DOHH2 (cell line): ENCODE data around the gene GRID1.

ENCODE experiments used
- H3F3A ChIP-seq: fragments of 200-600 bp; sonication (generic), shearing (Covaris generic); 2 replicates; pipeline ENCODE4 v1.6.0; 2016; ENCODE audit warnings: antibody characterized with exemption, mild to moderate bottlenecking; ENCODE audit not compliant: control insufficient read depth, insufficient read depth
- H3K27ac ChIP-seq: fragments of 200-600 bp; sonication (generic); 2 replicates; pipeline ENCODE4 v1.5.1; 2014; ENCODE audit warnings: low read depth, mild to moderate bottlenecking, low read length, moderate library complexity
- H3K27me3 ChIP-seq: fragments of 200-600 bp; sonication (generic); 2 replicates; pipeline ENCODE4 v1.6.1; 2014; ENCODE audit warnings: mild to moderate bottlenecking, low read length, mixed read lengths; ENCODE audit not compliant: control insufficient read depth
- H3K36me3 ChIP-seq: fragments of 200-600 bp; sonication (generic); 2 replicates; pipeline ENCODE4 v1.6.1; 2014; ENCODE audit warnings: mild to moderate bottlenecking, low read length, moderate library complexity, mixed read lengths; ENCODE audit not compliant: control insufficient read depth
- H3K4me1 ChIP-seq: fragments of 200-600 bp; sonication (generic); 2 replicates; pipeline ENCODE4 v1.6.1; 2014; ENCODE audit warnings: mild to moderate bottlenecking, low read length, mixed read lengths; ENCODE audit not compliant: control insufficient read depth
- H3K4me2 ChIP-seq: fragments of 200-600 bp; sonication (generic); 2 replicates; pipeline ENCODE4 v1.6.0; 2014; ENCODE audit warnings: mild to moderate bottlenecking, low read length, moderate library complexity
- H3K4me3 ChIP-seq: fragments of 200-600 bp; sonication (generic); 2 replicates; pipeline ENCODE4 v1.5.1; 2014; ENCODE audit warnings: mild to moderate bottlenecking, low read length, mixed read lengths
- H3K79me2 ChIP-seq: fragments of 200-600 bp; sonication (generic); 2 replicates; pipeline ENCODE4 v1.6.1; 2014; ENCODE audit warnings: mild to moderate bottlenecking, low read length, mixed read lengths; ENCODE audit not compliant: control insufficient read depth
- H3K9me2 ChIP-seq: fragments of 200-600 bp; sonication (generic); replicated peaks from 2 replicates; pipeline ENCODE4 v1.6.1; 2014; ENCODE audit warnings: mild to moderate bottlenecking, low read length, mixed read lengths; ENCODE audit not compliant: control insufficient read depth
- H3K9me3 ChIP-seq: fragments of 200-600 bp; sonication (generic); 2 replicates; pipeline ENCODE4 v1.6.1; 2014; ENCODE audit warnings: antibody characterized with exemption, low read length, mixed read lengths; ENCODE audit not compliant: control insufficient read depth, insufficient read depth
- H4K20me1 ChIP-seq: fragments of 200-600 bp; sonication (generic); 2 replicates; pipeline ENCODE4 v1.6.0; 2014; ENCODE audit warnings: low read depth, mild to moderate bottlenecking, antibody characterized with exemption, low read length, moderate library complexity; ENCODE audit not compliant: control insufficient read depth, insufficient read depth
- CTCF ChIP-seq: fragments of 200-600 bp; sonication (generic); IDR thresholded peaks from one replicate; pipeline ENCODE4 v1.5.1; 2014; ENCODE audit warnings: antibody characterized with exemption, mild to moderate bottlenecking, low read depth, low read length; ENCODE audit not compliant: poor library complexity, severe bottlenecking
- EZH2phosphoT487 ChIP-seq: fragments of 200-600 bp; sonication (generic); IDR thresholded peaks from 2 replicates; pipeline ENCODE4 v1.6.1; 2017; ENCODE audit warnings: borderline replicate concordance, mild to moderate bottlenecking, antibody characterized with exemption, low read length, moderate library complexity, mixed read lengths

The GRID1 gene

DNA sequence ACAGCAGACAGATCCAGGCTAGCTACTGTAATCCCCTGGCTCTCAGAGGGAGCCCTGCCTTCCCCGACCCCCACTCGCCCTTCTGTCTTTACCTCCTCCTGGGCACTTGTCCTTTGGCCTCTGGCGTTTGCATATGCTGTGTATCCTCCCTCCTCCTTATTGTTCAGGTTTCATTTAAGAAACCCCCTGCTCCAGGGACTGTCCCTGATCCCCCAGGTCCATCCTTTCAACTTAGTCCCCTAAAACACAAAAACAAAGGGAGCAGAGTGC lies 25.7 kb downstream of the GRID1 start:
- H3F3A ChIP-seq, result no peaks in the 10 kb centered on the region
- H3K9me3 ChIP-seq, result peaks cover 3% of the 10 kb centered on the region; the same call in 1 of the 2 replicates
- H3K27ac ChIP-seq, result no peak overlapping the region
- no peaks in the 10 kb centered on the region for H3K9me2 ChIP-seq
- H3K79me2 ChIP-seq, result no peaks in the 10 kb centered on the region
- no peaks in the 10 kb centered on the region for H3K27me3 ChIP-seq
- TF ChIP-seq CTCF (no peak), EZH2phosphoT487 (no peak)
- no peaks in the 10 kb centered on the region for H3K4me1 ChIP-seq
- no peak overlapping the region for H3K4me2 ChIP-seq
- no peaks in the 10 kb centered on the region for H4K20me1 ChIP-seq
- H3K4me3 ChIP-seq, result no peak overlapping the region
- H3K36me3 ChIP-seq, result no peaks in the 10 kb centered on the region

GRCh38 chr10:86340176-86340990 lies 26.2 kb downstream of the GRID1 start:
- no peak overlapping the region for H3K4me2 ChIP-seq
- H3K9me3 ChIP-seq, result peaks cover 3% of the 10 kb centered on the region; the same call in 1 of the 2 replicates
- H3K9me2 ChIP-seq, result no peaks in the 10 kb centered on the region
- no peaks in the 10 kb centered on the region; the same call in 1 of the 2 replicates for H3K27me3 ChIP-seq
- no peaks in the 10 kb centered on the region for H3K4me1 ChIP-seq
- H3K79me2 ChIP-seq, result no peaks in the 10 kb centered on the region
- no peak overlapping the region for H3K27ac ChIP-seq
- no peaks in the 10 kb centered on the region for H4K20me1 ChIP-seq
- no peaks in the 10 kb centered on the region for H3F3A ChIP-seq
- H3K36me3 ChIP-seq, result no peaks in the 10 kb centered on the region
- no peak for TF ChIP-seq EZH2phosphoT487
- no peak for TF ChIP-seq CTCF
- H3K4me3 ChIP-seq, result no peak overlapping the region

- peaks cover 3% of the 10 kb centered on the region; the same call in 1 of the 2 replicates for H3K9me3 ChIP-seq
- H3K4me3 ChIP-seq, result no peak overlapping the region
- H3K79me2 ChIP-seq, result no peaks in the 10 kb centered on the region
- no peaks in the 10 kb centered on the region; the same call in 1 of the 2 replicates for H4K20me1 ChIP-seq
- H3F3A ChIP-seq, result no peaks in the 10 kb centered on the region
- no peaks in the 10 kb centered on the region for H3K36me3 ChIP-seq
- H3K27ac ChIP-seq, result no peak overlapping the region
- no peaks in the 10 kb centered on the region for H3K9me2 ChIP-seq
- H3K4me2 ChIP-seq, result no peak overlapping the region
- no peak for TF ChIP-seq EZH2phosphoT487
- no peak for TF ChIP-seq CTCF
- H3K4me1 ChIP-seq, result no peaks in the 10 kb centered on the region
- no peaks in the 10 kb centered on the region; the same call in 1 of the 2 replicates for H3K27me3 ChIP-seq
These were observed 27.2 kb downstream of the GRID1 start for GRCh38 chr10:86339226-86339865.
